ENCODE results near the gene ELAPOR2.
"Not testable (repeated sequence)": the region's sequence is repeated elsewhere in the genome, so short reads cannot be mapped to it uniquely, and the experiment has no call there.

The ELAPOR2 gene, protein sequence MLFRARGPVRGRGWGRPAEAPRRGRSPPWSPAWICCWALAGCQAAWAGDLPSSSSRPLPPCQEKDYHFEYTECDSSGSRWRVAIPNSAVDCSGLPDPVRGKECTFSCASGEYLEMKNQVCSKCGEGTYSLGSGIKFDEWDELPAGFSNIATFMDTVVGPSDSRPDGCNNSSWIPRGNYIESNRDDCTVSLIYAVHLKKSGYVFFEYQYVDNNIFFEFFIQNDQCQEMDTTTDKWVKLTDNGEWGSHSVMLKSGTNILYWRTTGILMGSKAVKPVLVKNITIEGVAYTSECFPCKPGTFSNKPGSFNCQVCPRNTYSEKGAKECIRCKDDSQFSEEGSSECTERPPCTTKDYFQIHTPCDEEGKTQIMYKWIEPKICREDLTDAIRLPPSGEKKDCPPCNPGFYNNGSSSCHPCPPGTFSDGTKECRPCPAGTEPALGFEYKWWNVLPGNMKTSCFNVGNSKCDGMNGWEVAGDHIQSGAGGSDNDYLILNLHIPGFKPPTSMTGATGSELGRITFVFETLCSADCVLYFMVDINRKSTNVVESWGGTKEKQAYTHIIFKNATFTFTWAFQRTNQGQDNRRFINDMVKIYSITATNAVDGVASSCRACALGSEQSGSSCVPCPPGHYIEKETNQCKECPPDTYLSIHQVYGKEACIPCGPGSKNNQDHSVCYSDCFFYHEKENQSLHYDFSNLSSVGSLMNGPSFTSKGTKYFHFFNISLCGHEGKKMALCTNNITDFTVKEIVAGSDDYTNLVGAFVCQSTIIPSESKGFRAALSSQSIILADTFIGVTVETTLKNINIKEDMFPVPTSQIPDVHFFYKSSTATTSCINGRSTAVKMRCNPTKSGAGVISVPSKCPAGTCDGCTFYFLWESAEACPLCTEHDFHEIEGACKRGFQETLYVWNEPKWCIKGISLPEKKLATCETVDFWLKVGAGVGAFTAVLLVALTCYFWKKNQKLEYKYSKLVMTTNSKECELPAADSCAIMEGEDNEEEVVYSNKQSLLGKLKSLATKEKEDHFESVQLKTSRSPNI

DNA sequence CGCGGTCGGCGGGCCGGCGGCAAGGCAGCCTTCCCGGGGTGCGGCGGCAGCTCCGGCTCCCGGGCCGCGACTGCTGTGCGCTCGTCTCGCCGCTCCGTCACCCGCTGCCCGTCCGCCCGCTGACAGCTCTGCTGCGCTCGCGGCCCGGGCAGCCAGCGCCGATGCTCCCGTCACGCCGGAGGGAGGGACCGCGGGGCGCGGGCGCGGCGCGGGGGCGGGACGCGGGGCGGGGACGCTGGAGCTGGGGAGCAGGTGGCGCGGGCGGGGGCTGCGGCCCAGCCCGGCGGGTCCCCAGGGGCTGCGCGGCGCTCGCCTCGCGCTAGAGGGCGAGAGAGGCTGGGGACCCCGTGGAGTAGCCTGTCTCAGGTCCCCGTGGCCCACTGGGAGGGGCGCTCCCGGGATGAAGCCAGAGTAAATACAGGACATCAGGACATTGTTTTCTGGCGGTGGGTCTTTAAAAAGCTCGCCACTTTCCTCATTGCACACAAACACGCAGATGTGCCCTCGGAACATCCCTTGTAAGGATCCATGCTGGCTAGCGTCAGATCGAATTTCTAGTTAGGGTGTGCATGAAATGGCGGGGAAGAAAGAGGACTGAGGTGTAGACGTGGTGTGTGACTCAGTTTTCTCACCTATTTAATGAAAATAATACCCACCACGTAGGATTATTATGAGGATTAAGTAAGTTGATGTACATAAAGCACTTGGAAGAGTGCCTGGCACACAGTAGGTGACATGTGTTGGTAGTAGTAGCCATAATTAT lies at the start of gene ELAPOR2:
Gene ELAPOR2, minus strand, starts transcription at position 130 of the 763 bp plus-strand sequence. CDS start 141 bp downstream, outside the sequence.
- DNase-seq (ENCODE audit: low read depth, low spot score), result peak; percentile 58

DNA sequence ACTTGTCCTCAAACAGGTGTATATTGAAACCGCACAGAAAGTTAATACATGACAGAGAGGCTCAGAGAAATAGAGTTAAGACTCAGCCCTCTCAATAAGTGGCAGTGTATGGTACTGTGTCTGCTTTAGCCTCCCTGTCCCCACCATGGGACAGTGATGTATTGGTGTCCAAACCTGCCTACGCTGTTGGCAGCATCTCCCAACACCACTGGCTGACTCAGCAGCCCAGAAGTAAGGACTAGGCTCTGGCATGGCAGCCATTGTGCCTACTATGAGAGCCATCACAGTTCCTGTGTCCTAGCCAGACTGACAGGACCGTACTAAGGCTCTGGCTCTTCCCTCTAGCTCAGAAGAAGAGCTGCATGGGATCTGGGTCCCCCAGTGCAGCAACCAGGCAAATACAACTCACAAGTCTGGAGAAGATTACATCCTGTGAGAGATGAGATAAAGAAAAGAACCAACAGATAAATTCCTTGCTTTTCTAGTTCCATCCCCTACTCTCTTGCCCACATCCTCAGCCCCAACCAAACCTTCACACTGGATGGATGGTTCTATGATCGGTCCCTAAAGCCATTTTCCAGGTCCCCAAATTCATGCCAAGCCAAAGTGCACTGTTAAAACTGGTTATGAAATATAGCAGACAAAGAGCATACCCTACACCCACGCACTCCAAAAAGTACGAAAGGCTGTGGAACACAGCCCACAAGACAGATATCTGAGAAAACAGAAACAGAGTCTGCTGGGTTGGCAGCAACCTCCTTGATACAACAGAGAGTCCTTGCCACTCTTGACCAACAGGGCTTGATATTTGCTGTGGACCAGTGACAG lies 48.7 kb upstream of the ELAPOR2 start:
- DNase-seq (ENCODE audit: low read depth, low spot score), result no peak

DNA sequence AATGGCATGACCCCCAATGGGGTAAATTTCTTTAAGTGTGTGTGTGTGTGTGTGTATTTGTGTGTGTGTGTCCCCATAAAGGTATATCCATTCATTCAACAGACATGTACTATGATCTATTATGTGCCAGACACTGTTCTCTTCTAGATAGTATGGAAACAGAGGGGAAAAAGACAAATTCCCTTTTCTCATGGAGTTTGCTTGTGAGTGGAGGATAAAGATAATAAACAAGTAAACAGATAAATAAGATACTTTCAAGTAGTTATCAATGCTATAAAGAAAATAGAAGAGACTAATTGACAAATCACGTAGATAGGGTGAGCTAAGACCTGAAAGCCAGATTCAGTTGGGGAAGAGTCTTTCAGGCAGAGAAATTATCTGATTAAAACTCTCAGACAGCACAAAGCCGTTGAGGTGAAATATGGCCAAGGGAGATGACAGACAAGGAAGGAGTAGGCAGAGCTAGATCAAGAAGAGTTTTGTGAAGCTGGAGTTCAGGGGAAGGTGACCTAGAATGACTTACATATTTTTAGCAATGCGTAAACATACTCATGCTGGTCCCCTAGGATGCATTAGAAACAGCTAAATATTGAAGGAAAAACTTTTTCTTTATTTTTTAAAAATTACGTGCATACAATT lies 47.6 kb upstream of the ELAPOR2 start:
- no peak for DNase-seq (ENCODE audit: low read depth, low spot score)

DNA sequence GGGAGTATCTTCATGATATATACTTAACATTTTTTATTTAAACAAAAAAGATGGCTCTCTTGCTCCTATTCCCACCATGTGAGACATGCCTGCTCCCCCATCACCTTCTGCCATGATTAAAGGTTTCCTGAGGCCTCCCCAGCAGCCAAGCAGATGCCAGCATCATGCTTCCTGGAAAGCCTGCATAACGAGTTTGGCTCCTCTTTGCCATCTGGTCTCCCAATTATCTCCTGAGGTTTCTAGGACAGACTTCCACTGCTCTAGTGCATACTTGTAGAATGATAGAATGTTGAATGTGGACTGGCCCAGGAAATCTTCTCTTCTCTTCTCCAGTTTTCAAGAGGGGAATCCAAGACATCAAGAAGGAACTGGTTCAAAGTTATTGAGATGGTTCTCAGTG lies 45.9 kb upstream of the ELAPOR2 start:
- DNase-seq (ENCODE audit: low read depth, low spot score), result no peak

DNA sequence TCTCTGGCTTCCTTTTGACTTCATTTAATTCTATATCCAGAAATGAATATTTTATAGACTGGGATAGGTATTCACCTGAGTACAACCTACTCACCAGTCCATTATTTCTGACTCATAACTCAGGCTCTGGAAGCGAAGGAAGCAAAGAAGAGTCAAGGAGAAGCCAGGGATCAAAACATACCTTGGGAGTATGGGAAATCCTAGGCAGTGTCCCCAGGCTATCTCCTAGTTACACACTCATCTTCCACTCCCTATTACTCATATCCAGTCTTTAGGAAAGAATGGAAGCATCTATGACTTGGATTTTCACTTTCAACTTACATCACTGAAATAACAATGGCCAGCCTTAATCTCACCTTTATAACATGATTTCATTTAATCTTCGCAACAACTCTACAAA lies 40.9 kb upstream of the ELAPOR2 start:
- no peak for DNase-seq (ENCODE audit: low read depth, low spot score)

DNA sequence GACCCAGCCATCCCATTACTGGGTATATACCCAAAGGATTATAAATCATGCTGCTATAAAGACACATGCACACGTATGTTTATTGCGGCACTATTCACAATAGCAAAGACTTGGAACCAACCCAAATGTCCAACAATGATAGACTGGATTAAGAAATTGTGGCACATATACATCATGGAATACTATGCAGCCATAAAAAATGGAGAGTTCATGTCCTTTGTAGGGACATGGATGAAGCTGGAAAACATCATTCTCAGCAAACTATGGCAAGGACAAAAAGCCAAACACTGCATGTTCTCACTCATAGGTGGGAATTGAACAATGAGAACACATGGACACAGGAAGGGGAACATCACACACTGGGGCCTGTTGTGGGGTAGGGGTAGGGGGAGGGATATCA lies 37.9 kb upstream of the ELAPOR2 start:
- DNase-seq (ENCODE audit: low read depth, low spot score), result not testable (repeated sequence)

DNA sequence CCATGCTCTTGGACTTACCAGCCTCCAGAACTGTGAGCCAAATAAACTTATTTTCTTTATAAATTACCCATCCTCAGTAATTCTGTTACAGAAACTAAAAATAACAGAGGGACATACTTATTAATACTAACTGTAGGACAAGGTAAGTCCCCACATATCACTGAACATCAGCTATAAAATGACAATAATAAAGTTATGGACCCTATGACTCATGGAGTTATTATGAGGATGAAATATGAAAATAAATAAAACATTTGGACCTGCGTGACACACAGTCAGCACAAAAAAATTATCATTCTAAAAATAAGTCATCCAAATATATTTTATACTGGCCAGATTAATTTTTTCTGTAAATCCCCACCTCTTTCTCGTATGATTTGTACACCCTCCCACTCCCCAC lies 34.9 kb upstream of the ELAPOR2 start:
- DNase-seq (ENCODE audit: low read depth, low spot score), result no peak

DNA sequence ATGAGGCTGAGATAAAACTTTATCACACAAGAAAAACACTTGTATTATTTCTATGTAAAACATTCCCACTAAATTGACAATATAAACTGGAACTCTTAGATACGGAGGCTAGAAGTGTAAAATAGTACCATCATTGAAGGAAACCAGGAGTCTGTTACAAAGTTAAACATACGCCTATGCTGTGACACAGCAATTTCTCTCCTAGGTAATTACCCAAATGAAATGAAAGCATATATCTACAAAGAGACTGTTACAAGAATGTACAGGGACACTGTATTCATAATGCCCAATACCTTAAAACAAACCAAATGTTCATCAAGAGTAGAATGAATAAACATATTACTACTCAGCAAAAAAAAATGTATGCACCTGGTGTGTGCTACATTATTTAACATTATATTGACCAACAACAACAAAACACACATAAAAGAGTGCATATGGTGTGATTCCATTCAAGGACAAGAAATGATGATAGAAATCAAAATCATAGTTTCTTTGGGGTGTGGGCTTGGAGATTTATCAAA lies 33.2 kb upstream of the ELAPOR2 start:
- DNase-seq (ENCODE audit: low read depth, low spot score), result no peak

DNA sequence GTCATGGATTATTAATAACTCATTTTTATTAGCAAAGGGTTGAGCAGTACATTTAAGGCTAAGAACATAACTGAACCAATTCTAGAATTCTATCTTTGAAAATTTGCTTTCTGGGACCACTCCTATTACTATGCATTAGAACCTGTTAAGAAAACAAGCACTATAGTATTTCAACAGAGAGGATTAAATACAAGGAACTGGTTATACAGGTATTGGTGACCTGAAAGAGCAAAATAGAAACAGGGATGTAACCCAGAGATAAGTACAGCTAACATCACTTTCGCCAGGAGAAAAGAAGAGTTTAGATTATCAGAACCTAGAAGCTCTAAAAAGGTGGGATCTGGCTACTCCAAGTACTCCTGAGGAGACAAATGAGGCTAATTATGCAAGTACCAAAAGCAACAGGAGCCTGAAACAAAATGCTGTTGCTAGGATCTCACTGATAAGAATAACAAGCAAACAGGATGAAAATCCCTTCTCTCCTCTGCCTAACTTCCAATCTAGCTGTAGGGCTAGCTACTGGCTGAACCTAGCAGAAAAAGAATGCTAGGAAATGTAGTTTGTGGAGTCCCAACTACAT lies 32.1 kb upstream of the ELAPOR2 start:
- no peak for DNase-seq (ENCODE audit: low read depth, low spot score)

DNA sequence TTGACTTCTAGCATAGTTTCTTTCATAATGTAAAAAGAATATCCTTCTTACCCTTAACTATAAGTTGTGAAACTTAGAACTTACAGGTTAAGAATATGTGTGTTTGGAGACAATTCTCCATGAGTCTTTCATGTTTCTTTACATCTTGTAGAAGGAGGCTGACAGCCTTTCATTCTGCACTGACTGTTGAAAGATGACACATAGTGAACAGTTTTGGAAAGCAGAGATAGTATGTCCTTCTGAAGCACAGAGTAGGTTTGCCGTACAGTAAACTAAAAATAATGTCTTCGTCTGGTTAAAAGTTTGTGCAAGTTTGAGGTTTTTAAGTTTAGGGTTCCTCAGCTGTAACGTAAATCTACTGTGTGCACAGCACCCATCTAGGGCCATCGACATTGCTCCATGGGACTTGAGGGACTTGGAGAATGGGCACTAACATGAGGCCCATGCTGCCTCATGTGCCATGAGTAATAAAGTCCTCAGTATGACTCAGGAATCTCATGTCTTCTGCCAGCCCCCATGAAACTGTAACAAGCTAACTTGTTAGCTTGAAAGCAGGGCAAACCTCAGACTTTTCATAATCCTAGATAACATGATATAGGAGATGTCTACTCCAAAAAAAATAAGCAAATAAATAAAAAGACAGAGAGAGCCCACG lies 24.5 kb upstream of the ELAPOR2 start:
- no peak for DNase-seq (ENCODE audit: low read depth, low spot score)

DNA sequence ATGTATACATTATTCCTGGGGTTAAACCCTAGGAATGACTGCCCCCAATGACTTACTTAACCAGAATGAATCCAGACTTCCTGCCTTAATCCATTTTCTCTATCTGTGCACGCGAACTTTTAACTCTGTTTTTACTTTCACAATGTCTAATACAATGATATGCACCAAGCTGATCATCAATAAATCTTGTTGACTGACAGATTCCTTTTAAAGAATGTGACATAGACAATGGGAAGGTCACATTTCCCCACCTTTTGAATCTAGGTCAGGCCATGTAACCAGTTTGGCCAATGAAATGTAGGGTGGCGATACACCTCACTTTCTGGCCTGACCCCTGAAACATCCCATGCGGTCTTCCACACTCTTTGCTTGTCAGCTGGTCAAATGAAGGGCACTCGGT lies 23.2 kb upstream of the ELAPOR2 start:
- no peak for DNase-seq (ENCODE audit: low read depth, low spot score)

DNA sequence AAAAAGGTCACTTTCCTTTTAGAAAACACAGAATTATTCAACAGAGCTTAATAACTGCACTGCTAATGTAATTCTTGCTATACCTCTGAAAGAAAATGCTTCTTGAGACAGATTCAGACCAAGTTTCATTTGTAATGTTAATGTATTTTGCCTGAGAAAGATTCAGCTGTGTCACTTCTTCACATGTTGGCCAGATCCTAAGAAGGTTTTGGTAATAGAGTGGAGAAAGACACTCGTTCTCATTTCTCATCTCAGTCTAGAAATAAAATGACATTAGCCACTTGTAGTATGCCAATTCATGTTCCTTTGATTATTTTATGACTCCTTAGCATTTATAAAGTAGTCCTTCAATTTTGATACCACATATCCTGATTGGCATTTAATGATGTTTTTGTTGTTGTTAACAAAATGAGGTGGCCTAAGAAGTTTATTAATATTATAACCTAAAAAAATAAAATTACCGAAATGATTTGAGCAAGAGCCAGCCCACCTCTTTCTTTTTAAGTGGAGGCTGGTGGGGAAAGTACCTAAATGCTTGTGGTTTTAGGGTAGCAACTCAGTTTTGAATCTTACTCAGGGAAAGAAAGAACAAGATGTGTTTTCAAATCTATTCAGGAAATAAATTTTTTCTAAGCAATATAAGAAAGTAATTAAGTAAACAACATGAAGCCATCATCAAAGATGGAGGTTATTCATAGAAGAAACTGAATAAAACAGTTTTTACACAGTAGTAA lies 16.4 kb upstream of the ELAPOR2 start:
- DNase-seq (ENCODE audit: low read depth, low spot score), result no peak

DNA sequence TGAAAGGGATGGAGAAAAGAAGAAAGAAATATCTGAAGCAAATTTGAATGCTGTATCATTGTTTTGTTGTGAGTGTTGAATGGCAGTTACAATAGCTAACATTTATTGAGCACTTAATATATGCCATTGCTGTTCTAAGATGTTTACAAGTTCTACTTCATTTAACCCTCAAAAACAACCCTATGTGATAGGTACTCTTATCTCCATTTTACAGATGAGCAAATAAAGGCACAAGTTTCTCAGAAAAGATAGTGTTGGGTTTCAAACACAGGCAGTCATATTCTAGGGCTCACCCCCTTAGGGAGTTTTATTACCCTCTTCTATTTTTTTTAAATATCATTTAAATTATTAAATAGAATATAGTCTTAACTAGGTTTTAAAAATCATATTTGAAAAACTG lies 8.3 kb upstream of the ELAPOR2 start:
- DNase-seq (ENCODE audit: low read depth, low spot score), result no peak

DNA sequence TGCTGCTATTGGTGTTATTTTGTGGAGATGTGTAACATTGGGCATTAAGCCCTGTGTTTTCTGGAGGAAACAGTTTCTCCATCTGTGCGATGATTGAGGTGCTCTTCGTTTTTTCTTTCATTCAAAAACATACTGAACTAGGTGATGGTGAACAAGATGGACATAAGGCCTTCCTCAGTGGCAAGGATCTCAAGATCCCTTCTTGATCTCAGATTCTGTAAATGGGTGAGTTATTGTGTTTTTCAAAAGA lies 759 bp upstream of the ELAPOR2 start:
- no peak for DNase-seq (ENCODE audit: low read depth, low spot score)

DNA sequence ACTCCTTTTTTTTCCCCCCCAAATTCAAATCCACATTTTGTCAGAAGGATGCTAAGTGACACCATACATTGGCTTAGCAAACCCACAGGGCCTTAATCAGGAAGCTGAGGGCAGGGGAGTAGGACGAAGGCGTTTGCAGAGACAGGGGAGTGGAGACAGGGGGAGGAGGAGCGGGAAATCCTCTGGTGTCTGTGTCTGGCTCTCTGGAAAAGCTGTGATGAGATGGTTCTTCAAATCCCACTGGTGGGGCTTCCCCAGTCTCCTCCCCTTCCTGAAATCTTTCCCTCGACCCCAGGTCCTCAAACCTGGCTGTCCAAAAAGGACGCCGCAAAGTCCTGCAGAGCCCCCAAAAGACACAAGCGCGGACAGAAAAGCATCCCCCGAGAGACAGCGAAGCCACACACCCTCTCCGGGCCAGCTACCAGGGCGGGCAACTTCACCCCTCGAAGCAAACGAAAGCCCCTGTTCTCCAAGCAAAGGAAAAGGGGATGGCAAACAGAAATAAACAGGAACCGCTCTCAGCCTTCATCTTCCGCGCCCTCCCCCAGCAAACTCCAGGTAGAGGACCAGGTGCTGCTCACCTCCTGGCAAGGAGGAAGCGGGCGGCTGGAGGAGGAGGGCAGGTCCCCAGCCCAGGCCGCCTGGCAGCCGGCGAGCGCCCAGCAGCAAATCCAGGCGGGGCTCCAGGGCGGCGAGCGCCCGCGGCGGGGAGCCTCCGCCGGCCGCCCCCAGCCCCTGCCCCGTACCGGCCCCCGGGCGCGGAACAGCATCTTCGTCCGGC lies 520 bp downstream of the ELAPOR2 start:
- DNase-seq (ENCODE audit: low read depth, low spot score), result no peak

DNA sequence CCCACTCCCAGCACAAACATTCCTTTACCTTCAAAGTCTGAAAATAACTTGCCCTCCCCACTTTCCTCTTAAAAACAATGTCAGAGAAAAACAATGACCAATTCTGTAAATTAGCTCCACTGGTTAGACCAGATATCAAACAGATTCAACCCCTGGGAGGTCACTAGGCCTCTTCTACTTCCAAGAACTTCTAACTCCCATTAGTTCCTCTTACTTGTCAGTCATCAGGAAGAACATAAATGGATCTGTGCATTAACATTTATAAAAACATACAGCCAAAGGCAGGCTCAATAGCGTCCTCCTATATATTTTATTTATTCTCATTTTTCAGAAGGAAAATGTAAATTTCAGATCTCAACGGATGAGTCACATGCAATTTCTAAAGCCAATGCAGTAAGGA lies 2.2 kb downstream of the ELAPOR2 start:
- no peak for DNase-seq (ENCODE audit: low read depth, low spot score)

DNA sequence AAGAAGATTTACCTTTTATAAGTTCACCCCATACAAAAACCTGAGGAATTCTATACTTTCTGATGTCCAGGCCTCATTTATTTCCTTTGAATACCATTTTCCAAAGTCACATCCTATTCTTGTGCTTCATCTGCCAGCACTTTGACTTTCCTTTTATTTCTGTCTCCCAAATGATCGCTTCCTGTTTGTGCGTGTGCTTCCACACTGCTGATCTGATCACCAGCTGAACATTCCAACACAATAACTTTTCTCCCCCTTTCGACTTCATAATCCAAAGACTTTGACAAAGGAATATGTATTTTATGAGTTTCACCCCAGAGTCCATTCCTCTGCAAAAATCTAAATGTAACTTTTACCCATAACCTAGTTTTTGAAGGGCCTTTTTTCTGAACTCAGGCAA lies 3.1 kb downstream of the ELAPOR2 start:
- DNase-seq (ENCODE audit: low read depth, low spot score), result no peak

DNA sequence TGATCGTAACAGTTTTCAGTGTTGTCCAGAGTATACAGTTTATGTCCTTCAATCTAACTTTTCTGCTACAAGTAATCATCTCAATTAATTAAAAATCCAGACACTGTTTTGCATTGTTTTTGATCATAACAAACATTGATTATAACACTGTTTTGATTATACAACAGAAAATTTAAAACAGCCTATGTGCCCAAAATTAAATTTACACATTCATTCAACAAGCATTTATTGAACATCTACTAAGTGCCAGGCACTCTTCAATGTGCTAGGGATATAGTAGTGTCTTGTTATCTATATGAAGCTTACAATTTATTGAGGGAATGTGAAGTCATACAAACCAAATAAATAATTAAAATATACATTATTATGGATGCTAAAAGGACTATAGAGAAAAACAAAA lies 10.6 kb downstream of the ELAPOR2 start:
- no peak for DNase-seq (ENCODE audit: low read depth, low spot score)

Data from activated naive CD8-positive, alpha-beta T cell treated with anti-CD3 and anti-CD28 coated beads, Interleukin-2, amount 50 U/mL, for 16 hours (primary cell).